Myometrial cell (primary cell): ENCODE data around the gene COX11. TPM values are rescaled to one million over a fixed set of nuclear protein-coding genes. Genes with fewer than 3 reads are reported as not detected.

Experiments used
- total RNA-seq: library from RNA; depleted of rRNA; stranded (reverse); fragments of >200 nt; gene quantifications from 2 replicates; pipeline ENCODE4 v1.2.3, GENCODE V29; 2015

COX11 gene
- total RNA-seq = 64.3 and 82.1 TPM in 2 replicates

GRCh38 chr17:54968262-54968987, at the start of gene COX11, which contains the start of gene STXBP4:
TSS of gene COX11 (minus strand) at chr17:54968654. CDS start at chr17:54968646, 8 bp downstream.
TSS of gene STXBP4 (plus strand) at chr17:54968765. CDS start at chr17:54986220, 17,455 bp downstream.

Other genes starting within 250 kb of the COX11 start
- gene TOM1L1, start 67.8 kb downstream of the COX11 start, total RNA-seq = 22.5 and 23.4 TPM in 2 replicates
- gene STXBP4, start 111 bp upstream of the COX11 start, total RNA-seq = 5.2 and 5.5 TPM in 2 replicates